HG03442 (cell line): ENCODE measurements around the gene SNTG2.
"Not testable (repeated sequence)": the region's sequence is repeated elsewhere in the genome, so short reads cannot be mapped to it uniquely, and the experiment has no call there.

Source experiments
- ATAC-seq: cut with Tn5 transposase; IDR thresholded peaks from one replicate; pipeline ENCODE4 v1.9.1; 2021; ENCODE audit warnings: mild to moderate bottlenecking, moderate library complexity; ENCODE audit not compliant: unreplicated experiment

The SNTG2 gene

GRCh38 chr2:1353543-1353942 lies 402.9 kb downstream of the SNTG2 start:
- no peak for ATAC-seq

- no peak for ATAC-seq
Observed at GRCh38 chr2:1360144-1360543, 409.5 kb downstream of the SNTG2 start.

GRCh38 chr2:1360557-1361250 lies 410.1 kb downstream of the SNTG2 start:
- no peak for ATAC-seq

GRCh38 chr2:1363367-1363766 lies 412.7 kb downstream of the SNTG2 start:
- no peak for ATAC-seq

- ATAC-seq = no peak
Observed at GRCh38 chr2:1366546-1367134, 416.0 kb downstream of the SNTG2 start.

GRCh38 chr2:1367601-1368000 lies 417.0 kb downstream of the SNTG2 start:
- no peak for ATAC-seq

- no peak for ATAC-seq
Observed at GRCh38 chr2:1369905-1370304, 419.3 kb downstream of the SNTG2 start.

- no peak for ATAC-seq
Observed at GRCh38 chr2:1370461-1370860, 419.8 kb downstream of the SNTG2 start.

GRCh38 chr2:1371082-1371481 lies 420.4 kb downstream of the SNTG2 start:
- ATAC-seq = no peak

GRCh38 chr2:1373830-1374229 lies 423.2 kb downstream of the SNTG2 start:
- no peak for ATAC-seq

- ATAC-seq = no peak
Observed at GRCh38 chr2:1374287-1374686, 423.6 kb downstream of the SNTG2 start.

- ATAC-seq = no peak
Observed at GRCh38 chr2:1375794-1376193, 425.1 kb downstream of the SNTG2 start.

- no peak for ATAC-seq
Observed at GRCh38 chr2:1377473-1377872, 426.8 kb downstream of the SNTG2 start.

- ATAC-seq = no peak
Observed at GRCh38 chr2:1378456-1379150, 428.0 kb downstream of the SNTG2 start.

GRCh38 chr2:1381644-1382043 lies 431.0 kb downstream of the SNTG2 start:
- ATAC-seq = no peak

- not testable (repeated sequence) for ATAC-seq
Observed at GRCh38 chr2:1387954-1388725, 437.5 kb downstream of the SNTG2 start.

GRCh38 chr2:1390118-1390517 lies 439.5 kb downstream of the SNTG2 start:
- not testable (repeated sequence) for ATAC-seq

- no peak for ATAC-seq
Observed at GRCh38 chr2:1393321-1393720, 442.7 kb downstream of the SNTG2 start.

- no peak for ATAC-seq
Observed at GRCh38 chr2:1394709-1395408, 444.2 kb downstream of the SNTG2 start.

GRCh38 chr2:1397350-1397749 lies 446.7 kb downstream of the SNTG2 start:
- ATAC-seq = no peak

- ATAC-seq = no peak
Observed at GRCh38 chr2:1398191-1398590, 447.5 kb downstream of the SNTG2 start.
